C4-2B (cell line): ENCODE results near the gene CCDC144A.
"Not testable (repeated sequence)": the region's sequence is repeated elsewhere in the genome, so short reads cannot be mapped to it uniquely, and the experiment has no call there.

Experiments used
- ZFX ChIP-seq: fragments of 450-650 bp; IDR thresholded peaks from 2 replicates; pipeline ENCODE4 v1.6.1; 2017
- TF ChIP-seq, protein P1 (sequence below): fragments of 450-650 bp; conservative IDR thresholded peaks from 2 replicates; pipeline ENCODE4 v1.5.1; 2017; ENCODE audit warnings: mild to moderate bottlenecking

DNA sequence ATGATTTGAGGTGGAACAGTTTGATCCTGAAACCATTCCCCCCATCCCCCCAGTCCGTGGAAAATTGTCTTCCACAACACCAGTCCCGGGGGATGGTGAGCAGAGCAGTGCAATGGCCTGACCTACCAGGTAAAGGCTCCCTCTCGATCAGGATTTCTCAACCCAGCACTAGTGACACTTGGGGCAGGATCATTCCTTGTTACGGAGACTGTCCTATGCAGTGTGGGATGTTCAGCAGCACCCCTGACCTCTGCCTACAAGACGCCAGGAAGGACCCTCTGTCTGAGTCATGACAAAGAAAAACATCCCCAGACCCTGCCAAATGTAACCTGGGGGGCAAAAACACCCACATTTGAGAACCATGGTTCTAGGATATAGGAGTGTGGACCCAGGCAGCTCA, 114.8 kb downstream of the CCDC144A start:
- TF ChIP-seq, protein P1, sequence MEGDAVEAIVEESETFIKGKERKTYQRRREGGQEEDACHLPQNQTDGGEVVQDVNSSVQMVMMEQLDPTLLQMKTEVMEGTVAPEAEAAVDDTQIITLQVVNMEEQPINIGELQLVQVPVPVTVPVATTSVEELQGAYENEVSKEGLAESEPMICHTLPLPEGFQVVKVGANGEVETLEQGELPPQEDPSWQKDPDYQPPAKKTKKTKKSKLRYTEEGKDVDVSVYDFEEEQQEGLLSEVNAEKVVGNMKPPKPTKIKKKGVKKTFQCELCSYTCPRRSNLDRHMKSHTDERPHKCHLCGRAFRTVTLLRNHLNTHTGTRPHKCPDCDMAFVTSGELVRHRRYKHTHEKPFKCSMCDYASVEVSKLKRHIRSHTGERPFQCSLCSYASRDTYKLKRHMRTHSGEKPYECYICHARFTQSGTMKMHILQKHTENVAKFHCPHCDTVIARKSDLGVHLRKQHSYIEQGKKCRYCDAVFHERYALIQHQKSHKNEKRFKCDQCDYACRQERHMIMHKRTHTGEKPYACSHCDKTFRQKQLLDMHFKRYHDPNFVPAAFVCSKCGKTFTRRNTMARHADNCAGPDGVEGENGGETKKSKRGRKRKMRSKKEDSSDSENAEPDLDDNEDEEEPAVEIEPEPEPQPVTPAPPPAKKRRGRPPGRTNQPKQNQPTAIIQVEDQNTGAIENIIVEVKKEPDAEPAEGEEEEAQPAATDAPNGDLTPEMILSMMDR, result not testable (repeated sequence)
- TF ChIP-seq ZFX, result not testable (repeated sequence)
